Measurements from ENCODE around the gene LY6G5C. TPM values are rescaled to one million over a fixed set of nuclear protein-coding genes. Genes with fewer than 3 reads are reported as not detected.

Gene LY6G5C
- total RNA-seq, 1 experiment from 2014 or later = not detected

DNA sequence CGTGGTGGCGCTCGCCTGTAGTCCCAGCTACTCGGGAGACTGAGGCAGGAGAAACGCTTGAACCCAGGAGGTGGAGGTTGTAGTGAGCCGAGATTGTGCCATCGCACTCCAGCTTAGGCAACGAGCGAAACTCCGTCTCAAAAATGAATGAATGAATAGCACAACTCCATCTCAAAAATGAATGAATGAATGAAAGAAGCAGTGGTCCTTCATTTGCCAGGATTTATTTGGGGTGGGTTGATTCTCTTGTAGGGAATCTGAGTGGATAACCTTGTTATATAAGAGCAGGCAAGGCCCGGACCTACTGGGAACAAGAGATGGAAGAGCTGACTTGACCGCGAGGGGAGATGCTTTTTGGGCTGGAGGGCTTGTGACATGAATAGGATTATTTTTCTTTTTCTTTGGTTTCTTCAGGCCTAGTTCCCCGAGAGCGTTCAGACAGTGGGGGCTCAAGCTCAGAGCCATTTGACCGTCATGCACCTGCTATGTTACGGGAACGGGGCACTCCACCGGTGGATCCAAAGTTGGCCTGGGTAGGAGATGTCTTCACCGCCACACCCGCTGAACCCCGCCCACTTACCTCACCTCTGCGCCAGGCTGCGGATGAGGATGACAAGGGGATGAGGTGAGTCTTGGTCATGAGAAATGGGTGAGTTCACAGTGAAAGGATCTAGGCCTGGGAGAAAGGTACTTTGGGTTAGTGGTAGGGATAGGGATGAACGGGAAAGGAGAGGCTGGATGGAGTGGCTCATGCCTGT lies 50.5 kb downstream of the LY6G5C start:
- Histone ChIP-seq H3K27me3 (ENCODE audit: low read length) (no peaks in the 10 kb centered on the region), H4K20me1 (ENCODE audit: insufficient read depth, low read depth, low read length) (peaks cover 40% of the 10 kb centered on the region; the same call in 1 of the 2 replicates), H3K4me3 (ENCODE audit: low read length) (no peak overlapping the region), H3K79me2 (ENCODE audit: low read length) (peaks cover 7% of the 10 kb centered on the region), H3K9me2 (replicated peaks; ENCODE audit: insufficient read depth, low read length) (no peaks in the 10 kb centered on the region), H3K4me2 (ENCODE audit: low read depth, low read length, poor library complexity, severe bottlenecking) (no peak overlapping the region), H2AFZ (ENCODE audit: low read length) (no peak overlapping the region), H3K4me1 (ENCODE audit: low read length) (peaks cover 13% of the 10 kb centered on the region), H3K27ac (ENCODE audit: low read length) (no peak overlapping the region), H3K9ac (ENCODE audit: low read length) (no peak overlapping the region), H3K9me3 (ENCODE audit: low read length) (no peaks in the 10 kb centered on the region), H3K36me3 (ENCODE audit: insufficient read depth, low read length) (peaks cover 73% of the 10 kb centered on the region)
- no peak for DNase-seq

GRCh38 chr6:31629014-31629413 lies 51.9 kb downstream of the LY6G5C start:
- Histone ChIP-seq H3K4me1 (ENCODE audit: low read length) (peaks cover under 1% of the 10 kb centered on the region), H3K36me3 (ENCODE audit: insufficient read depth, low read length) (peaks cover 73% of the 10 kb centered on the region), H3K4me2 (ENCODE audit: low read depth, low read length, poor library complexity, severe bottlenecking) (no peak overlapping the region), H3K27me3 (ENCODE audit: low read length) (no peaks in the 10 kb centered on the region), H3K9me2 (replicated peaks; ENCODE audit: insufficient read depth, low read length) (no peaks in the 10 kb centered on the region), H2AFZ (ENCODE audit: low read length) (no peak overlapping the region), H4K20me1 (ENCODE audit: insufficient read depth, low read depth, low read length) (peaks cover 35% of the 10 kb centered on the region; the same call in 1 of the 2 replicates), H3K27ac (ENCODE audit: low read length) (no peak overlapping the region), H3K9me3 (ENCODE audit: low read length) (no peaks in the 10 kb centered on the region), H3K79me2 (ENCODE audit: low read length) (peaks cover 12% of the 10 kb centered on the region), H3K4me3 (ENCODE audit: low read length) (no peak overlapping the region), H3K9ac (ENCODE audit: low read length) (no peak overlapping the region)
- DNase-seq = no peak

DNA sequence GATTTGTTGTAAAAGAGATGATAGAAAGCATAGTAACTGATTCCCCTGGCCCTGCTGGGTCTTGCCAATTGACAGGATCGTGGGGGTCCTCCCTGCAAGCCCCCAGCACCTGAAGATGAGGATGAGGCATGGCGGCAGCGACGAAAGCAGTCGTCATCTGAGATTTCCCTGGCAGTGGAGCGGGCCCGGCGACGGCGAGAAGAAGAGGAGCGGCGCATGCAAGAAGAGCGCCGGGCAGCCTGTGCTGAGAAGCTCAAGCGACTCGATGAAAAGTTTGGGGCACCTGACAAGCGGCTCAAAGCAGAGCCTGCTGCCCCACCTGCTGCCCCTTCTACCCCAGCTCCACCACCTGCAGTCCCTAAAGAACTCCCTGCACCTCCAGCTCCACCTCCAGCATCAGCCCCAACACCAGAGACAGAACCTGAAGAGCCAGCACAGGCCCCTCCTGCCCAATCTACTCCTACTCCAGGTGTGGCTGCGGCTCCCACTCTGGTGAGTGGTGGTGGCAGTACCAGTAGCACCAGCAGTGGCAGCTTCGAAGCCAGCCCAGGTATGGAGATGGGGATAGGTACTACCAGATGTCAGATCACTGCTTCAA lies 53.1 kb downstream of the LY6G5C start:
- DNase-seq = no peak
- no peaks in the 10 kb centered on the region for H3K9me3 ChIP-seq (ENCODE audit: low read length)

DNA sequence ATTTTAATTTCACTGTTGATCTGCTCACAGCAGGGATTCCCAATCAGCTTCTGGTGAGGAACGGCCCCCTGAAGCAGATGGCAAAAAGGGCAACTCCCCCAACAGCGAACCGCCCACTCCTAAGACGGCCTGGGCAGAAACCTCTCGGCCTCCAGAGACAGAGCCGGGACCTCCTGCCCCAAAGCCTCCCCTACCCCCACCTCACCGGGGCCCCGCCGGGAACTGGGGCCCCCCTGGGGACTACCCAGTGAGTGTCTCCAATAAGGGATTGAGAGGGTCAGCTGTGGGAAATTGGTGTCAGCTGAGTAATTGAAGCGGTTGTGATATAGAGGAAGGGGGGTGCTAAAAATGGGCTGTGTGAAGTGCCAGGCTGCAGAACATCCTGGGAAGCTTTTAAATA lies 53.9 kb downstream of the LY6G5C start:
- Histone ChIP-seq H4K20me1 (ENCODE audit: insufficient read depth, low read depth, low read length) (peaks cover 43% of the 10 kb centered on the region), H3K79me2 (ENCODE audit: low read length) (peaks cover 32% of the 10 kb centered on the region), H3K36me3 (ENCODE audit: insufficient read depth, low read length) (peaks cover 83% of the 10 kb centered on the region), H3K4me3 (ENCODE audit: low read length) (no peak overlapping the region), H3K4me1 (ENCODE audit: low read length) (peaks cover 10% of the 10 kb centered on the region), H3K27me3 (ENCODE audit: low read length) (no peaks in the 10 kb centered on the region), H3K27ac (ENCODE audit: low read length) (no peak overlapping the region), H2AFZ (ENCODE audit: low read length) (no peak overlapping the region), H3K4me2 (ENCODE audit: low read depth, low read length, poor library complexity, severe bottlenecking) (no peak overlapping the region), H3K9me3 (ENCODE audit: low read length) (no peaks in the 10 kb centered on the region), H3K9me2 (replicated peaks; ENCODE audit: insufficient read depth, low read length) (no peaks in the 10 kb centered on the region), H3K9ac (ENCODE audit: low read length) (no peak overlapping the region)
- no peak for DNase-seq

More for the DNA sequence above, 53.1 kb downstream of the LY6G5C start:
- H3K36me3 ChIP-seq (ENCODE audit: insufficient read depth, low read length) = peaks cover 77% of the 10 kb centered on the region
- H3K9ac ChIP-seq (ENCODE audit: low read length) = no peak overlapping the region
- no peak overlapping the region for H3K4me3 ChIP-seq (ENCODE audit: low read length)
- no peak overlapping the region for H3K27ac ChIP-seq (ENCODE audit: low read length)
- H3K27me3 ChIP-seq (ENCODE audit: low read length) = no peaks in the 10 kb centered on the region
- H2AFZ ChIP-seq (ENCODE audit: low read length) = no peak overlapping the region
- peaks cover 2% of the 10 kb centered on the region for H3K4me1 ChIP-seq (ENCODE audit: low read length)
- H3K79me2 ChIP-seq (ENCODE audit: low read length) = peaks cover 24% of the 10 kb centered on the region
- peaks cover 36% of the 10 kb centered on the region for H4K20me1 ChIP-seq (ENCODE audit: insufficient read depth, low read depth, low read length)
- no peak overlapping the region for H3K4me2 ChIP-seq (ENCODE audit: low read depth, low read length, poor library complexity, severe bottlenecking)
- no peaks in the 10 kb centered on the region for H3K9me2 ChIP-seq (replicated peaks; ENCODE audit: insufficient read depth, low read length)

Small RNA genes lying within 50 kb of the gene (small RNA-seq; reads per million reads assigned to genes)
- gene LY6G6D = not detected
- not detected for gene MIR4646
- gene MIR6832 = not detected
- gene RF00019 = not detected

Other genes starting within 250 kb of the LY6G5C start
- 13.2 and 15.7 TPM in 2 replicates for gene MICB, start 182.9 kb downstream of the LY6G5C start, total RNA-seq (2014; rRNA removed; shearing (Covaris generic); ENCODE audit: low replicate concordance)
- not detected in 2 replicates for gene MCCD1, start 152.1 kb downstream of the LY6G5C start, total RNA-seq (2014; rRNA removed; shearing (Covaris generic); ENCODE audit: low replicate concordance)
- 412 and 561 TPM in 2 replicates for gene DDX39B, start 139.1 kb downstream of the LY6G5C start, total RNA-seq (2014; rRNA removed; shearing (Covaris generic); ENCODE audit: low replicate concordance)
- gene ATP6V1G2, start 134.5 kb downstream of the LY6G5C start, total RNA-seq (2014; rRNA removed; shearing (Covaris generic); ENCODE audit: low replicate concordance) = 15.2 and 34.9 TPM in 2 replicates
- 21.8 and 46.1 TPM in 2 replicates for gene NFKBIL1, start 133.5 kb downstream of the LY6G5C start, total RNA-seq (2014; rRNA removed; shearing (Covaris generic); ENCODE audit: low replicate concordance)
- 71.1 and 128 TPM in 2 replicates for gene LTA, start 108.8 kb downstream of the LY6G5C start, total RNA-seq (2014; rRNA removed; shearing (Covaris generic); ENCODE audit: low replicate concordance)
- 223 and 233 TPM in 2 replicates for gene TNF, start 105.5 kb downstream of the LY6G5C start, total RNA-seq (2014; rRNA removed; shearing (Covaris generic); ENCODE audit: low replicate concordance)
- 74.1 and 241 TPM in 2 replicates for gene LTB, start 98.6 kb downstream of the LY6G5C start, total RNA-seq (2014; rRNA removed; shearing (Covaris generic); ENCODE audit: low replicate concordance)
- gene LST1, start 94.8 kb downstream of the LY6G5C start, total RNA-seq (2014; rRNA removed; shearing (Covaris generic); ENCODE audit: low replicate concordance) = 5.1 and 6.6 TPM in 2 replicates
- gene NCR3, start 88.1 kb downstream of the LY6G5C start, total RNA-seq (2014; rRNA removed; shearing (Covaris generic); ENCODE audit: low replicate concordance) = not detected in 2 replicates
- gene AIF1, start 65.8 kb downstream of the LY6G5C start, total RNA-seq (2014; rRNA removed; shearing (Covaris generic); ENCODE audit: low replicate concordance) = 0.76 TPM in 1 of 2 replicates, not detected in the other
- gene PRRC2A, start 60.4 kb downstream of the LY6G5C start, total RNA-seq (2014; rRNA removed; shearing (Covaris generic); ENCODE audit: low replicate concordance) = 123 and 147 TPM in 2 replicates
- 145 and 229 TPM in 2 replicates for gene BAG6, start 28.4 kb downstream of the LY6G5C start, total RNA-seq (2014; rRNA removed; shearing (Covaris generic); ENCODE audit: low replicate concordance)
- gene APOM, start 25.2 kb downstream of the LY6G5C start, total RNA-seq (2014; rRNA removed; shearing (Covaris generic); ENCODE audit: low replicate concordance) = 6.7 and 7.6 TPM in 2 replicates
- gene C6orf47, start 20.3 kb downstream of the LY6G5C start, total RNA-seq (2014; rRNA removed; shearing (Covaris generic); ENCODE audit: low replicate concordance) = 13.8 and 35.6 TPM in 2 replicates
- gene GPANK1, start 16.1 kb downstream of the LY6G5C start, total RNA-seq (2014; rRNA removed; shearing (Covaris generic); ENCODE audit: low replicate concordance) = 18.6 and 26.2 TPM in 2 replicates
- 178 and 212 TPM in 2 replicates for gene CSNK2B, start 15.0 kb downstream of the LY6G5C start, total RNA-seq (2014; rRNA removed; shearing (Covaris generic); ENCODE audit: low replicate concordance)
- 3.4 and 7.3 TPM in 2 replicates for gene LY6G5B, start 11.1 kb downstream of the LY6G5C start, total RNA-seq (2014; rRNA removed; shearing (Covaris generic); ENCODE audit: low replicate concordance)
- 55.6 and 92.1 TPM in 2 replicates for gene ABHD16A, start 22.3 kb upstream of the LY6G5C start, total RNA-seq (2014; rRNA removed; shearing (Covaris generic); ENCODE audit: low replicate concordance)
- gene LY6G6F, start 25.8 kb upstream of the LY6G5C start, total RNA-seq (2014; rRNA removed; shearing (Covaris generic); ENCODE audit: low replicate concordance) = not detected in 2 replicates
- not detected in 2 replicates for gene LY6G6D, start 34.3 kb upstream of the LY6G5C start, total RNA-seq (2014; rRNA removed; shearing (Covaris generic); ENCODE audit: low replicate concordance)
- gene LY6G6C, start 40.7 kb upstream of the LY6G5C start, total RNA-seq (2014; rRNA removed; shearing (Covaris generic); ENCODE audit: low replicate concordance) = not detected in 2 replicates
- not detected in 2 replicates for gene MPIG6B, start 42.3 kb upstream of the LY6G5C start, total RNA-seq (2014; rRNA removed; shearing (Covaris generic); ENCODE audit: low replicate concordance)
- gene DDAH2, start 48.2 kb upstream of the LY6G5C start, total RNA-seq (2014; rRNA removed; shearing (Covaris generic); ENCODE audit: low replicate concordance) = 13.3 and 24.0 TPM in 2 replicates
- 385 and 405 TPM in 2 replicates for gene CLIC1, start 55.5 kb upstream of the LY6G5C start, total RNA-seq (2014; rRNA removed; shearing (Covaris generic); ENCODE audit: low replicate concordance)
- 30.5 and 58.4 TPM in 2 replicates for gene MSH5, start 58.9 kb upstream of the LY6G5C start, total RNA-seq (2014; rRNA removed; shearing (Covaris generic); ENCODE audit: low replicate concordance)
- gene SAPCD1, start 81.6 kb upstream of the LY6G5C start, total RNA-seq (2014; rRNA removed; shearing (Covaris generic); ENCODE audit: low replicate concordance) = 1.8 and 14.0 TPM in 2 replicates
- 0.29 and 0.34 TPM in 2 replicates for gene VWA7, start 96.3 kb upstream of the LY6G5C start, total RNA-seq (2014; rRNA removed; shearing (Covaris generic); ENCODE audit: low replicate concordance)
- gene VARS1, start 114.7 kb upstream of the LY6G5C start, total RNA-seq (2014; rRNA removed; shearing (Covaris generic); ENCODE audit: low replicate concordance) = 38.0 and 43.0 TPM in 2 replicates
- gene LSM2, start 125.9 kb upstream of the LY6G5C start, total RNA-seq (2014; rRNA removed; shearing (Covaris generic); ENCODE audit: low replicate concordance) = 44.9 and 57.4 TPM in 2 replicates
- gene HSPA1L, start 134.2 kb upstream of the LY6G5C start, total RNA-seq (2014; rRNA removed; shearing (Covaris generic); ENCODE audit: low replicate concordance) = 0.72 TPM in 1 of 2 replicates, not detected in the other
- 0.32 TPM in 1 of 2 replicates, not detected in the other for gene HSPA1A, start 134.5 kb upstream of the LY6G5C start, total RNA-seq (2014; rRNA removed; shearing (Covaris generic); ENCODE audit: low replicate concordance)
- 78.6 and 143 TPM in 2 replicates for gene HSPA1B, start 146.7 kb upstream of the LY6G5C start, total RNA-seq (2014; rRNA removed; shearing (Covaris generic); ENCODE audit: low replicate concordance)
- 23.7 and 38.7 TPM in 2 replicates for gene NEU1, start 181.8 kb upstream of the LY6G5C start, total RNA-seq (2014; rRNA removed; shearing (Covaris generic); ENCODE audit: low replicate concordance)
- gene SLC44A4, start 197.9 kb upstream of the LY6G5C start, total RNA-seq (2014; rRNA removed; shearing (Covaris generic); ENCODE audit: low replicate concordance) = not detected in 2 replicates
- 40.0 and 79.0 TPM in 2 replicates for gene EHMT2, start 216.6 kb upstream of the LY6G5C start, total RNA-seq (2014; rRNA removed; shearing (Covaris generic); ENCODE audit: low replicate concordance)
- 13.3 and 26.3 TPM in 2 replicates for gene ZBTB12, start 221.0 kb upstream of the LY6G5C start, total RNA-seq (2014; rRNA removed; shearing (Covaris generic); ENCODE audit: low replicate concordance)
- gene C2, start 246.7 kb upstream of the LY6G5C start, total RNA-seq (2014; rRNA removed; shearing (Covaris generic); ENCODE audit: low replicate concordance) = not detected in 2 replicates